ENCODE measurements around the gene FNTB. TPM values are rescaled to one million over a fixed set of nuclear protein-coding genes. Genes with fewer than 3 reads are reported as not detected.

FNTB gene
- total RNA-seq, 2 donors from 2014 or later = 17.2 to 21.3 TPM

DNA sequence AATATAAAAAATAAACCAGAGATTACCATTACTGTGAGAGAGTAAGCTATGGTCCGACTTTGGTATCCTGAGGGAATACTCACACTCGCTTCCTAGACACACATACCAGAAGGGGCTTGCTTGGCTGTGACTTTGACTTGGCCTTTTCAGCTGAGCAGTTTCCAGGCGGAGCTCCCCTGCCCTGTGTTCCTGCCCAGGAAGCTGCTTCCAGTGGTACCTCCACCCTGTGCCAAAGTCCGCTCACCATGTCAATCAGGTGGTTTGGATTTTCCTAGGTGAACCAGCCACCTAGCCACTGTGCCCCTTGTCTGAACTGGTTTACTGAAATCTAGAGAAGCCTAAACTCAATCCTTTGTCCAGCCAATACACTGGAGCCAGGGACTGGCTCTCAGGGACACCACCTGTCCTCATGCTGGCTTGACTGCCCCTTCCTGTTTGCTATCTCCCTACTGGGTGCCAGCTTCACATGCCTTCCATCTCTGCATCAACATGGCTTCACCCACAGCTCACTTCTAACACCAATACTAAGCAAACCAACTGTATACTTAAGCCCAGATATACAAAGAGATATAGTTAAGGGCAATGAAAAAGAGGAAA is 87.0 kb downstream of the FNTB start:
- TF ChIP-seq, protein P1, sequence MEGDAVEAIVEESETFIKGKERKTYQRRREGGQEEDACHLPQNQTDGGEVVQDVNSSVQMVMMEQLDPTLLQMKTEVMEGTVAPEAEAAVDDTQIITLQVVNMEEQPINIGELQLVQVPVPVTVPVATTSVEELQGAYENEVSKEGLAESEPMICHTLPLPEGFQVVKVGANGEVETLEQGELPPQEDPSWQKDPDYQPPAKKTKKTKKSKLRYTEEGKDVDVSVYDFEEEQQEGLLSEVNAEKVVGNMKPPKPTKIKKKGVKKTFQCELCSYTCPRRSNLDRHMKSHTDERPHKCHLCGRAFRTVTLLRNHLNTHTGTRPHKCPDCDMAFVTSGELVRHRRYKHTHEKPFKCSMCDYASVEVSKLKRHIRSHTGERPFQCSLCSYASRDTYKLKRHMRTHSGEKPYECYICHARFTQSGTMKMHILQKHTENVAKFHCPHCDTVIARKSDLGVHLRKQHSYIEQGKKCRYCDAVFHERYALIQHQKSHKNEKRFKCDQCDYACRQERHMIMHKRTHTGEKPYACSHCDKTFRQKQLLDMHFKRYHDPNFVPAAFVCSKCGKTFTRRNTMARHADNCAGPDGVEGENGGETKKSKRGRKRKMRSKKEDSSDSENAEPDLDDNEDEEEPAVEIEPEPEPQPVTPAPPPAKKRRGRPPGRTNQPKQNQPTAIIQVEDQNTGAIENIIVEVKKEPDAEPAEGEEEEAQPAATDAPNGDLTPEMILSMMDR (conservative IDR thresholded peaks at IDR 0.05) = no peak
- H3K4me3 Mint-ChIP-seq = no peak overlapping the region
- Histone ChIP-seq H3K9me3 (ENCODE audit: control insufficient read depth, low read length) (no peaks in the 10 kb centered on the region), H3K9ac (ENCODE audit: extremely low read depth, low read length, poor library complexity, severe bottlenecking) (no peak overlapping the region), H3K4me1 (ENCODE audit: control insufficient read depth, insufficient read depth, low read length) (no peaks in the 10 kb centered on the region), H3K4me3 (ENCODE audit: low read length) (no peak overlapping the region), H3K27me3 (ENCODE audit: control insufficient read depth, insufficient read depth, low read length, poor library complexity, severe bottlenecking) (no peaks in the 10 kb centered on the region), H3K27ac (ENCODE audit: low read depth, low read length) (no peak overlapping the region), H3K36me3 (ENCODE audit: control insufficient read depth, insufficient read depth, low read length) (peaks cover 54% of the 10 kb centered on the region)
- H3K27ac Mint-ChIP-seq = no peak overlapping the region
- 97 to 98% methylated on average over 4 of the region's 4 CpGs for WGBS, 2 experiments (ENCODE audit: insufficient coverage in 1 of 2, insufficient read length in 1 of 2)
- no peak for DNase-seq
- H3K4me1 Mint-ChIP-seq = no peaks in the 10 kb centered on the region
- H3K36me3 Mint-ChIP-seq (ENCODE audit: low read depth) = peaks cover 27% of the 10 kb centered on the region
- no peaks in the 10 kb centered on the region for H3K27me3 Mint-ChIP-seq (ENCODE audit: insufficient read depth)
- H3K9me3 Mint-ChIP-seq = no peaks in the 10 kb centered on the region

DNA sequence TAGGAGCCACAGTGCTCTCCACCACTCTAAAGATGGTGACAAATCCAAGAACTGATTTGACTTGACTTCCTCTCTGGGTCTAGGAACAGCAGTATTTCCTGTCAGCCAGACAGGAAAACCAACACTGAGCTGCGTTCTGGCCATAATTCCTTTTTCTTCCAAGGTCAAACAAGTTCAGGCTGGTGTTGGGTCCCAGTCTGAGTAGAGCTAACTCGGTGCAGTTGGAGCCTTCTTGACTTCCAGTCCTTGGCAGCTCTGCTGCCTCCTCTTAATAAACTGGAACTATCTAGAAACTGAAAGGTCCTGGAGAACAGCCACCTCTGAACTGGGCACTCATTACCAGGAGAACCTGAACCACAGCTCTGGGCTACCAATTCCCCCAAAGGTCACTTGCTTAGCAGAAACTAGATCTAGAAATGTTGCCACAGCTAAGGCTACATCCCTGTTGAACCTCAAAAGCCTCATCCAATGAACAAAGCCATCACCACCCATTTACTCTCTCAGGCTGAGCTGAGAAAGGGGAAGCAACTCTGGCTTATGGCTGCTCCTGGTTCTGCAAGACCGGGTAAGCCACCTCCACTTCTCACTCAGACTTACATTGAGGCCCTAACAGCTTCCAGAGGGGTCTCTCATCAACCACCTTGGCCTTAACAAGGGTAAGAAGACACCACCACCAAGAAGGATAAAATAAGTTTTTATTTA is 87.9 kb downstream of the FNTB start:
- no peaks in the 10 kb centered on the region for H3K27me3 Mint-ChIP-seq (ENCODE audit: insufficient read depth)
- no peaks in the 10 kb centered on the region for H3K9me3 Mint-ChIP-seq
- Histone ChIP-seq H3K9me3 (ENCODE audit: control insufficient read depth, low read length) (no peaks in the 10 kb centered on the region), H3K36me3 (ENCODE audit: control insufficient read depth, insufficient read depth, low read length) (peaks cover 53% of the 10 kb centered on the region), H3K9ac (ENCODE audit: extremely low read depth, low read length, poor library complexity, severe bottlenecking) (no peak overlapping the region), H3K4me1 (ENCODE audit: control insufficient read depth, insufficient read depth, low read length) (peaks cover 3% of the 10 kb centered on the region), H3K27ac (ENCODE audit: low read depth, low read length) (no peak overlapping the region), H3K27me3 (ENCODE audit: control insufficient read depth, insufficient read depth, low read length, poor library complexity, severe bottlenecking) (no peaks in the 10 kb centered on the region), H3K4me3 (ENCODE audit: low read length) (no peak overlapping the region)
- TF ChIP-seq, protein P1 (conservative IDR thresholded peaks at IDR 0.05) = no peak
- H3K27ac Mint-ChIP-seq = peak overlapping the region; percentile 11
- peaks cover 2% of the 10 kb centered on the region for H3K4me1 Mint-ChIP-seq
- peaks cover 30% of the 10 kb centered on the region for H3K36me3 Mint-ChIP-seq (ENCODE audit: low read depth)
- no peak for DNase-seq
- H3K4me3 Mint-ChIP-seq = no peak overlapping the region
- 82 to 100% methylated on average over 1 to 3 of the region's 3 CpGs for WGBS, 2 experiments (ENCODE audit: insufficient coverage in 1 of 2, insufficient read length in 1 of 2)

DNA sequence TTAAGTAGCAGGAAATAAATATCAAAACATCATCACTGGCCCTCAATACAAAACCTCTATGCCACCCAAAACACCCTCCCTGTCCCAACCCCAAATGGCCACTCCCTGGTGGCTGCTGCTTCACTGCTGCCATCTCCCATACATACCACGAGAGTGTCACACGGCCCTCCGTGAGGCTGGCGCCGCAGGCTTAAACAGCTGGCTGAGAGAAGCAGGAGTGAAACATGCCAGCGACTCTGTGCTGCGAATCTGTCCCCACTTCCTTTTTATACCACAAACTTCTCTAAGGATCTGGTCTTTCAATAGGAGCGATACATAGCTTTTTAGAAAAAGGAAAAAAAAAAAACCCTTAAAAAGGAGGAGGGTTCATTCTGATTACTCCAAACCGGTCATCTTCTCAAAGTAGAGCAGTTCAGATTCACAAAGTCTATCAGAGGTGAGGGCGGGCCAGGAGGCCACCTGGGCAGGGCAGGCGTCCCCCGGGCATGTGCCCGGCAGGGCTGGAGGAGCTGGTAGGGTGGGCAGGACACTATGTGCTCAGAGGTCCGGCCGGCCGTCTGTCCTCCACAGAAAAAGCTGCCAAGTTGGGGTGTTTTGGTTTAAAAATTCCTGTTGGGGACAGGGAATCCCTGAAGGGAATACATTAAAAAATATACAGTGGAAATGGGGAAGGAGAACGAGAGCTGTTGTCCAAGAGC is 89.1 kb downstream of the FNTB start:
- 88 to 91% methylated on average over 6 to 17 of the region's 17 CpGs for WGBS, 2 experiments (ENCODE audit: insufficient coverage in 1 of 2, insufficient read length in 1 of 2)

More for the DNA sequence above, 89.1 kb downstream of the FNTB start:
- no peak overlapping the region for H3K4me3 Mint-ChIP-seq
- no peaks in the 10 kb centered on the region for H3K27me3 ChIP-seq (ENCODE audit: control insufficient read depth, insufficient read depth, low read length, poor library complexity, severe bottlenecking)
- H3K27ac ChIP-seq (ENCODE audit: low read depth, low read length) = no peak overlapping the region
- H3K36me3 ChIP-seq (ENCODE audit: control insufficient read depth, insufficient read depth, low read length) = peaks cover 55% of the 10 kb centered on the region
- H3K4me3 ChIP-seq (ENCODE audit: low read length) = no peak overlapping the region
- H3K4me1 ChIP-seq (ENCODE audit: control insufficient read depth, insufficient read depth, low read length) = peaks cover 3% of the 10 kb centered on the region
- no peak for DNase-seq
- H3K4me1 Mint-ChIP-seq = peaks cover 10% of the 10 kb centered on the region
- H3K9me3 ChIP-seq (ENCODE audit: control insufficient read depth, low read length) = peaks cover 6% of the 10 kb centered on the region
- no peaks in the 10 kb centered on the region for H3K9me3 Mint-ChIP-seq
- TF ChIP-seq, protein P1 (conservative IDR thresholded peaks at IDR 0.05) = no peak
- no peaks in the 10 kb centered on the region for H3K27me3 Mint-ChIP-seq (ENCODE audit: insufficient read depth)
- peaks cover 36% of the 10 kb centered on the region for H3K36me3 Mint-ChIP-seq (ENCODE audit: low read depth)
- H3K27ac Mint-ChIP-seq = no peak overlapping the region
- H3K9ac ChIP-seq (ENCODE audit: extremely low read depth, low read length, poor library complexity, severe bottlenecking) = no peak overlapping the region

Measured in endodermal cell (in vitro differentiated cells).